Colonic mucosa (tissue), 4 donors: ENCODE results near the gene AFAP1L1. TPM values are rescaled to one million over a fixed set of nuclear protein-coding genes. Genes with fewer than 3 reads are reported as not detected.

Experiments used
- DNase-seq: peaks from one replicate; pipeline ENCODE4 v3.0.0-alpha.2; 2020
- H3K27ac ChIP-seq: fragments of 200-600 bp; one replicate; pipeline ENCODE4 v1.8.0; 2021
- H3K27me3 ChIP-seq: fragments of 200-600 bp; one replicate; pipeline ENCODE4 v1.8.0; 2021
- H3K36me3 ChIP-seq: fragments of 200-600 bp; one replicate; pipeline ENCODE4 v1.8.0; 2021
- H3K4me1 ChIP-seq: fragments of 200-600 bp; one replicate; pipeline ENCODE4 v1.8.0; 2021; ENCODE audit warnings: mild to moderate bottlenecking
- H3K4me3 ChIP-seq: fragments of 200-600 bp; one replicate; pipeline ENCODE4 v1.8.0; 2021
- H3K9ac ChIP-seq, 2 donors: one replicate each; pipeline ENCODE4 v1.7.0; 2013; ENCODE audit warnings: control low read depth in 2 of 2, low read depth in 2 of 2, low read length in 2 of 2
- H3K9me3 ChIP-seq: fragments of 200-600 bp; one replicate; pipeline ENCODE4 v1.8.0; 2021
- intact Hi-C: fragments of 100-400 bp; cut with DNase I; formaldehyde crosslinking; loops from one replicate; pipeline ENCODE4 v1.14.1; 2022
- total RNA-seq, 2 donors: library from RNA; stranded (reverse); fragmentation: NEBNext Ultra II Directional in 1 of 2; extraction: Animal tissue kit (Norgen Biotek cat#: 25700) in 1 of 2; gene quantifications; one replicate each; pipeline ENCODE4 v1.2.1, GENCODE V29; 2021
- TF ChIP-seq, protein P1 (sequence below): fragments of 200-600 bp; IDR thresholded peaks from one replicate; pipeline ENCODE4 v1.8.0; 2022; ENCODE audit warnings: antibody characterized with exemption, mild to moderate bottlenecking
- donor health status: healthy.
- donor health status: DM: no; HTN: no; CAD: no.
- donor health status: DM: no; HTN: no; CAD: no.

AFAP1L1 gene
- total RNA-seq, 2 donors from 2014 or later: 1.6 to 4.0 TPM

- no peaks in the 10 kb centered on the region for H3K9me3 ChIP-seq
- no peak overlapping the region for H3K27ac ChIP-seq
- no peaks in the 10 kb centered on the region for H3K27me3 ChIP-seq
- no peak overlapping the region for H3K9ac ChIP-seq
- intact Hi-C loops: no loop called here
- H3K4me1 ChIP-seq: no peaks in the 10 kb centered on the region
- no peaks in the 10 kb centered on the region for H3K36me3 ChIP-seq
- H3K4me3 ChIP-seq: no peak overlapping the region
- DNase-seq: no peak
- TF ChIP-seq, protein P1, sequence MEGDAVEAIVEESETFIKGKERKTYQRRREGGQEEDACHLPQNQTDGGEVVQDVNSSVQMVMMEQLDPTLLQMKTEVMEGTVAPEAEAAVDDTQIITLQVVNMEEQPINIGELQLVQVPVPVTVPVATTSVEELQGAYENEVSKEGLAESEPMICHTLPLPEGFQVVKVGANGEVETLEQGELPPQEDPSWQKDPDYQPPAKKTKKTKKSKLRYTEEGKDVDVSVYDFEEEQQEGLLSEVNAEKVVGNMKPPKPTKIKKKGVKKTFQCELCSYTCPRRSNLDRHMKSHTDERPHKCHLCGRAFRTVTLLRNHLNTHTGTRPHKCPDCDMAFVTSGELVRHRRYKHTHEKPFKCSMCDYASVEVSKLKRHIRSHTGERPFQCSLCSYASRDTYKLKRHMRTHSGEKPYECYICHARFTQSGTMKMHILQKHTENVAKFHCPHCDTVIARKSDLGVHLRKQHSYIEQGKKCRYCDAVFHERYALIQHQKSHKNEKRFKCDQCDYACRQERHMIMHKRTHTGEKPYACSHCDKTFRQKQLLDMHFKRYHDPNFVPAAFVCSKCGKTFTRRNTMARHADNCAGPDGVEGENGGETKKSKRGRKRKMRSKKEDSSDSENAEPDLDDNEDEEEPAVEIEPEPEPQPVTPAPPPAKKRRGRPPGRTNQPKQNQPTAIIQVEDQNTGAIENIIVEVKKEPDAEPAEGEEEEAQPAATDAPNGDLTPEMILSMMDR: no peak
These were observed 12.8 kb downstream of the AFAP1L1 start for GRCh38 chr5:149284501-149284900.

GRCh38 chr5:149285153-149285552 is 13.5 kb downstream of the AFAP1L1 start:
- intact Hi-C loops: no loop called here
- H3K27ac ChIP-seq: no peak overlapping the region
- H3K4me1 ChIP-seq: no peaks in the 10 kb centered on the region
- no peaks in the 10 kb centered on the region for H3K36me3 ChIP-seq
- no peak overlapping the region for H3K4me3 ChIP-seq
- no peak for DNase-seq
- H3K9ac ChIP-seq: no peak overlapping the region
- TF ChIP-seq, protein P1: no peak
- H3K27me3 ChIP-seq: no peaks in the 10 kb centered on the region
- no peaks in the 10 kb centered on the region for H3K9me3 ChIP-seq

GRCh38 chr5:149288436-149288835 is 16.8 kb downstream of the AFAP1L1 start:
- TF ChIP-seq, protein P1: no peak
- H3K9ac ChIP-seq: no peak overlapping the region
- no peak for DNase-seq
- no peak overlapping the region for H3K4me3 ChIP-seq
- no peaks in the 10 kb centered on the region for H3K27me3 ChIP-seq
- intact Hi-C loops: no loop called here
- no peak overlapping the region for H3K27ac ChIP-seq
- no peaks in the 10 kb centered on the region for H3K36me3 ChIP-seq
- no peaks in the 10 kb centered on the region for H3K9me3 ChIP-seq
- H3K4me1 ChIP-seq: no peaks in the 10 kb centered on the region

DNA sequence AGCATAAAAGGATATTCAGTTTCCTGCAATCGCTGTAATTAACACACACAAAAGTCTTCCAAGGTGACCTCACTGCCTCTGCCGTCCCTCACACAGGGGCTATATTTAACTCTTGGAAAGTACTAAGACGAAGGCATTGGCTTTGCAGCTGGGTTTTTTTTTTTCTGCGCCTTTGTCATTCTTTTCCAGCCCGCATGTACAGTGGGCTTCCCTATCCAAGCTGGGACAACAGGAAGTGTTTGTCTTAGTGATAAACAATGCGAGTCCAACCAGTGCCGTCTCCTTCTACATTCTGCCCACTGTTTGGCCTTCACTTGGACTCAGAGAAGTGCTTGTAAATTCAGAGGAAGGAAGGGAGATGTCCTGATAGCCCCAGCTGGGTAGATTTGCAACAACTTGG is 17.6 kb downstream of the AFAP1L1 start:
- H3K36me3 ChIP-seq: no peaks in the 10 kb centered on the region
- H3K27ac ChIP-seq: no peak overlapping the region
- no peak overlapping the region for H3K9ac ChIP-seq
- no peaks in the 10 kb centered on the region for H3K27me3 ChIP-seq
- no peaks in the 10 kb centered on the region for H3K9me3 ChIP-seq
- H3K4me1 ChIP-seq: no peaks in the 10 kb centered on the region
- intact Hi-C loops: no loop called here
- no peak overlapping the region for H3K4me3 ChIP-seq
- DNase-seq: no peak
- TF ChIP-seq, protein P1: no peak

- Histone ChIP-seq H3K4me1 (no peaks in the 10 kb centered on the region), H3K4me3 (no peak overlapping the region), H3K9me3 (no peaks in the 10 kb centered on the region), H3K9ac (no peak overlapping the region), H3K27ac (no peak overlapping the region), H3K27me3 (no peaks in the 10 kb centered on the region), H3K36me3 (no peaks in the 10 kb centered on the region)
- DNase-seq: no peak
- intact Hi-C loops: no loop called here
- TF ChIP-seq, protein P1: no peak
These were observed 23.5 kb downstream of the AFAP1L1 start for GRCh38 chr5:149294872-149295829.
